Hippocampal formation (tissue), 2 donors: ENCODE results near the gene TM7SF3.
A peak's percentile ranks its signal among the peaks of the same experiment; 100 is the strongest.
"Not testable (repeated sequence)": the region's sequence is repeated elsewhere in the genome, so short reads cannot be mapped to it uniquely, and the experiment has no call there.

Experiments
- DNase-seq, 2 donors: peaks; one replicate each; lab custom pipeline; 2025; lab: John Stamatoyannopoulos, UW

The TM7SF3 gene

GRCh38 chr12:26979733-26980132 lies 34.5 kb downstream of the TM7SF3 start:
- no peak for DNase-seq

- peak in 1 of 2 donors; percentile 9 for DNase-seq
These were observed 35.4 kb downstream of the TM7SF3 start for GRCh38 chr12:26978801-26979200.

- DNase-seq, result no peak
These were observed 37.5 kb downstream of the TM7SF3 start for GRCh38 chr12:26976687-26977086.

GRCh38 chr12:26971963-26972362 lies 42.2 kb downstream of the TM7SF3 start:
- DNase-seq, result no peak

GRCh38 chr12:26970136-26970535 lies 44.0 kb downstream of the TM7SF3 start:
- no peak for DNase-seq

- no peak for DNase-seq
These were observed 47.3 kb downstream of the TM7SF3 start for GRCh38 chr12:26966842-26967241.

- no peak for DNase-seq
These were observed 50.8 kb downstream of the TM7SF3 start for GRCh38 chr12:26963413-26963812.

- DNase-seq, result no peak
These were observed 52.4 kb downstream of the TM7SF3 start for GRCh38 chr12:26961803-26962202.

GRCh38 chr12:26961391-26961790 lies 52.8 kb downstream of the TM7SF3 start:
- DNase-seq, result not testable (repeated sequence)

- DNase-seq, result no peak
These were observed 60.2 kb downstream of the TM7SF3 start for GRCh38 chr12:26954027-26954426.

- DNase-seq, result no peak
These were observed 60.7 kb downstream of the TM7SF3 start for GRCh38 chr12:26953447-26953846.

- no peak for DNase-seq
These were observed 65.9 kb downstream of the TM7SF3 start for GRCh38 chr12:26948309-26948708.

GRCh38 chr12:26941215-26941594 lies 73.0 kb downstream of the TM7SF3 start:
- DNase-seq, result no peak

- no peak for DNase-seq
These were observed 73.5 kb downstream of the TM7SF3 start for GRCh38 chr12:26940516-26941214.

- no peak for DNase-seq
These were observed 74.2 kb downstream of the TM7SF3 start for GRCh38 chr12:26939953-26940352.

GRCh38 chr12:26939192-26939832 lies 74.9 kb downstream of the TM7SF3 start:
- no peak for DNase-seq

- DNase-seq, result no peak
These were observed 75.5 kb downstream of the TM7SF3 start for GRCh38 chr12:26938701-26939062.

GRCh38 chr12:26937863-26938700 lies 76.1 kb downstream of the TM7SF3 start, which contains the start of the genes FGFR1OP2 and INTS13:
TSS of gene FGFR1OP2 (plus strand) at chr12:26938470. CDS start at chr12:26954159, 15,689 bp downstream.
TSS of gene INTS13 (minus strand) at chr12:26937981. CDS start at chr12:26936803, 1,178 bp downstream.
- DNase-seq, result peak; percentile 98 to 99

GRCh38 chr12:26937443-26937862 lies 76.7 kb downstream of the TM7SF3 start:
- DNase-seq, result no peak

- no peak for DNase-seq
These were observed 77.4 kb downstream of the TM7SF3 start for GRCh38 chr12:26936559-26937442.

GRCh38 chr12:26935636-26936378 lies 78.4 kb downstream of the TM7SF3 start:
- DNase-seq, result no peak
